Activated naive CD4-positive, alpha-beta T cell treated with anti-CD3 and anti-CD28 coated beads, Interleukin-2, amount 50 U/mL, for 16 hours (primary cell): Measurements from ENCODE around the gene CAMSAP2.
A peak's percentile ranks its signal among the peaks of the same experiment; 100 is the strongest.
"Not testable (repeated sequence)": the region's sequence is repeated elsewhere in the genome, so short reads cannot be mapped to it uniquely, and the experiment has no call there.

ENCODE experiments used
- DNase-seq: peaks from one replicate; pipeline ENCODE4 v3.0.0-alpha.2; 2020

Gene CAMSAP2

GRCh38 chr1:200786788-200787187 is 48.1 kb downstream of the CAMSAP2 start:
- no peak for DNase-seq

DNA sequence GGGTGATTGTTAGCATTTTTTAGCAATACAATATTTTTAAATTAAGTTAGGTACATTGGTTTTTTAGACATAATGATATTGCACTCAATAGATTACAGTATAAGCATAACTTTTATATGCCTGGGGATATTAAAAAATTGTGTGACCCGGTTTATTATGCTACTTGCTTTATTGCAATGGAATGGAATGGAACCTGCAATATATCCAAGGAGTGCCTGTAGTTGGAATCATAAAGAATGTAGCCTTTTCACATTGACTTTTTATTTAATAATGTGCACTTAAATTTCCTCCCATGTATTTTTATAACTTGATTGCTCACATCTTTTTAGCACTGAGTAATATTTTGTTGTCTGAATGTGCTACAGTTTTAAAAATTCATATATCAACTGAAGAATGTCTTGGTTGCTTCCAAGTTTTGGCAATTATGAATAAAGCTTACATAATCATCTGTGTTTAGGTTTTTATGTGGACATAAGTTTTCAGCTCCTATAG is 49.2 kb downstream of the CAMSAP2 start:
- no peak for DNase-seq

- DNase-seq, result not testable (repeated sequence)
Observed at GRCh38 chr1:200791012-200791411, 52.3 kb downstream of the CAMSAP2 start.

DNA sequence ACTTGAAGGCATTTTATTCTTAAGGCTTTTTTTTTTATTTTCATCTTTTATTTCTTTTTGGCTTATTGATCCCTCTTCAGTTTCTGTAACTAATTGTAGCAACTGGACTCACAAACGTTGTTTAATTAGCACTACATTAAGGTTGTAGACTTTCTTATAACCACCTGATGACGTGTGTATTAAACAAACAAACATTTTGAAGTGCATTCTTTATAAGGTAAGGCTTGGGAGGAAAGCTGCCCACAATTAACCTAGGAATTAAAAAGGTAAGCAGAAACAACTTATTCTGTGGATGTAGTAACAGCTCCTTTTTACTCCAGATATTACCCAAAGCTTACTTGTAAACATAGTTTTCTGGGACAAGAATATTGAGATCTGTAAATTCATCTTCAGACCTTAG is 55.0 kb downstream of the CAMSAP2 start:
- DNase-seq, result no peak

DNA sequence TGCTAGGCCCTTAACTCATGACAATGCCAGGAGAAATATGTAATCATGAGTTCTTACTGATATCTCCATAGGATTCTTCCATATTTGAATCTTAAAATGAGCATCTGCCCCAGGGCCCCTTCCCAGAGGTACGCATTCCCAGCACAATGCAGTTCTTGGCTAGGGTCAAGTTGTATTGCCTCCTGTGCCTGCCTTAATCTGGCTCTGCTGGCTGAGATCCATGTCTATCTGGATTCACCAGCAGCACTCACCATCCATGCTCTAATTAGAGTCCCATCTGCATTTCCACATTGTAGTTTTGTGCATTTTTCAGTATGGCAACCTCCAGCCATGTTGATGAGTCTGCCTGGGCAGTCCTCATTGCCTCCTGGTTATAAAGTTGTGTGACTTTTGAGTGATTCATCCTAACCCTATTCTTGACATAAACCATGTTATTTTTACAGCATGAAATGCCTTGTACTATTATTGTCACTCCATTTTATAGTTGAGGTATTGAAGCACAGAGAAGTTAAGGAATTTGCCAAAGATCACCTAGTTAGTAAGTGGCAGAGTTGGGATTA is 55.9 kb downstream of the CAMSAP2 start:
- DNase-seq, result no peak

GRCh38 chr1:200795156-200795555 is 56.5 kb downstream of the CAMSAP2 start:
- no peak for DNase-seq

DNA sequence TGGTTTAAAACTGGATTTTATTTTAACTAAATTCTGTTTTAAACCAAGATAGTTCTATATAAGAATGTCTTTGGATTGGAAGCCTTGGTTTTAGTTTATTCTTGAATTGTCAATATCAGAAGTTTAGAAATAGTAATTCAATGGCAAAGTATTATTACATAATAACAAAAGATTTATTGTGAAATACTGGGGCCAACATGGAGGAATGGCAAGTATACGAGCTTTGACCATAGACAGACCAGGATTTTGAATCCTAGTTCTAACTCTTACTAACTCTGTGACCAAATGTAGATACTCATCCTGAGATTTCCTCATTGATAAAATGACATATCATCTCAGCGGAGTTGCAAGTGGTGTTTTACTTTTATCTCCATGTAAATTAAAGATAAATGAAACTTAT is 63.3 kb downstream of the CAMSAP2 start:
- DNase-seq, result no peak

DNA sequence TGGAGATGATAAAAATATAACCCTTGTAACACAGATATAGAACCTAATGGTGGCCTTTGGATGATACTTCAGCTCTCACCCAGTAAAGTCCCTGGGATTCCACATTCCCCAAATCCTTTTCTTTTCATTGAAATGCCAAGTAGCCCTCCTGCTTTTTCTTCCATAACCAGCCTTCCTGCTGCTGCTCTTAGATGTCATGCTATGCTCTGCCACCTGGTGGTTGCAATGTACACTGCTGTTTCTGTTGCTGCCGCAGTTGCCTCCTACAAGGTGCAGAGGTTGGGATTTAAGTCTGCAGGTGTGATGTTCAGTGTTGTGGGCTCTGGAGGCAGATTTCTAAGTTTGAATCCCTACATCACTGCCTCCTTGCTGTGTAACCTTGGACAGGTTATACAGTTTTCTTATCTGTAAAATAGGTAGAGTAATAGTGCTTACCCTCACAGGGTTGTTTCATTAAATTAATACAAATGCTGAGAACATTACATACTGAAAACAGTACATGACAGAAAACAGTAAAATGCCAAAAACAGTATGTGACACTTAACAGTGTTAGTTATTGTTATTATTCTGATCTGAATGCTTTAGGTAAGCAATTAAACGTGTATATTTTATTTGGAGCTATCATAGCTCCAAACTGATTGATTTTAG is 64.3 kb downstream of the CAMSAP2 start:
- peak; percentile 73 for DNase-seq

- no peak for DNase-seq
Observed at GRCh38 chr1:200805719-200806118, 67.0 kb downstream of the CAMSAP2 start.

DNA sequence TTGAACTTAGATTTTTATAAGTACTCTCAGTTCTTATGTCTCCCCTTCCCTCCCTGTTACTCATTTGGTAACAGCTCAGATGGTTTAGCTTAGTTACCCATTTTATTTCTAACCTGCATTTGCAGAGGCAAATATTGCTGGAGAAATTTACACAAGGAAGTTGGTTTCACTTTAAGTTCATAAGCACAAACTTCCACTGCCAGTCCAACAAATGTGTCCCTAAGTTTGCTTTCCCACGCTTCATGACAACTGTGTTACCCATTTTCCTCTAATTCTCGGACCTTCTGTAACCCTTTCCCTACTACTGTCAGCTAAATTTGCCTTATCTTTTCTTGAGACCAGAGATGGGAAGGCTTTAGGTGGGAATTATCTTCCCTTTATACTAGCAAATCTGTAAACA is 70.2 kb downstream of the CAMSAP2 start:
- DNase-seq, result no peak

DNA sequence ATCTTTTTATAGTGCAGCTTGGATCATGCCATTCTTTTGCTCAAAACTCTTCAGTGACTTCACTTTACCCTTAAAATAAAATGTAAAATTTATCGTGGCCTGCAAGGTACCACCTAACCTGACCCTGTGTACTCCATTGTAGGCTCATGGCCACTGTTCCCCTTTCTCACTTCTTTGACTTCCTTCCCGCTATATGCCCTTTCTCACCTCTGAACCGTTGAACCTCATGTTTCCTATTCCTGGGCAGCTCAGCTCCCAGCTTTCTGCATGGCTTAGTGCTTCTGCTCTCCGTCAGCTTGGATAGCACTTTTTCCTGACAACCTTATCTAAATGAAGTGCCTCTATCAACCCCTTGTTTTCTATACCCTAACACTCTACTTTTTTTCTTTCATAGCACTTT is 73.0 kb downstream of the CAMSAP2 start:
- no peak for DNase-seq

DNA sequence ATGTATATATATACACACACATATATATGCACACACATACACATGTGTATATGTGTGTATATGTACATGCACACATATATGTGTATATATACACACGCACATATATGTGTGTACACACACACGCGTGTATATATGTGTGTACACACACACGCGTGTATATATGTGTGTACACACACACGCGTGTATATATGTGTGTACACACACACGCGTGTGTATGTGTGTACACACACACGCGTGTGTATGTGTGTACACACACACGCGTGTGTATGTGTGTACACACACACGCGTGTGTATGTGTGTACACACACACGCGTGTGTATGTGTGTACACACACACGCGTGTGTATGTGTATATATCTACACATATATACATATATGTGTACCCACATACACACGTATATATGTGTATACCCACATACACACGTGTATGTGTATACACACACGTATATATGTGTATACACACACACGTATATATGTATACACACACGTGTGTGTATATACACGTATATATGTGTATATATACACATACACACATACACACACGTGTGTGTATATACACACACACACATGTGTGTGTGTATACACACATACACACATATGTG is 78.0 kb downstream of the CAMSAP2 start:
- DNase-seq, result not testable (repeated sequence)

DNA sequence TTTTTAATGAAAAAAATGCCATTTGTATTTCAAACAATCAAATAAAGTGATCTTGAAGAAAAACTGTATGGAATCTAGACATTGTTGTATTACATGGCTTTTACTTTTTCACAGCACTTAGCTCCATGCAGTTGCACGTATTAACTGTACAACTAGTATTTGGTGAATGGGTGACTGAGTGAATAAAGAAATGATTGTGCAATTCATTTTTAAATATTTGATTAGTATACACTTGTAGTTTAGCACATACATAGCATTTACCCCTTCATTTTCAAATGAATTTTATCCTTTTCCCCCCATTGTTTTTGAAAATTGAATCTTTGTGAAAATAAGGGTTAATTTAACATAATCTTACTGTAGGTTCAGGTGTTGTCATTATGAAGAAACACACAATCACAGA is 79.6 kb downstream of the CAMSAP2 start:
- DNase-seq, result no peak

- DNase-seq, result no peak
Observed at GRCh38 chr1:200819726-200820125, 81.0 kb downstream of the CAMSAP2 start.

DNA sequence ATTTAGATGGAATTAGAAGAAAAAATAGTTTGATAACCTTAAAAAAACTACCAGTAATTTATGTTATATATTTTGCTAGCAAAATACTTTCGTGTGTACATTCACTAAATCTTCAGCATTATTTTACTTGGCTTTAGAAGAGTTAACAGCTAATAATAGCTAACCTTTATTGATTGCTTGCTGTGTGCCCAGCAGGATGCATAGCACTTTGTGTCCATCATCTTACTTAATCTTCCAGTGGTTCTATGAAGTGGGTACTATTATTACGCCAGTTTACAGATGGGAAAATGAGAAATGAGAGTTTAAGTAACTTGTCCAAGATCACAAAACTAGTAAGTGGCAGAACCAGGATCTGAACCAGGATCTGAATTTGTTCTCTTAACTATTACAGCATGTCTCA is 92.4 kb downstream of the CAMSAP2 start:
- no peak for DNase-seq

DNA sequence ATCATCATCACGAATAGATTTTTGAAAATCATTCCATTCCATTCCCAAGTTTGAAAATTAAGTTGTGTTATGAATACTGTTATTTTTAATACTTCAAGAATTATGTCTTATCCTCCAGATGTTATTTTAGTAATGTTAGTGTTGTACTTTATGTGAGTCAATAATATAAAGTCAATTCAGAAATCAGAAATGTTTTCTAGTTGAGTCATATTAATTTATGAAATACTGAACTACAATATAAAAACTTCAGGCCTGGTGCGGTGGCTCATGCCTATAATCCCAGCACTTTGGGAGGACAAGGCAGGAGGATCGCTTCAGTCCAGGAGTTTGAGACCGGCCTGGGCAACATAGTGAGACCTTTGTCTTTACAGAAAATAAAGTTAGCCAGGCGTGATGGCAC is 95.7 kb downstream of the CAMSAP2 start:
- no peak for DNase-seq

DNA sequence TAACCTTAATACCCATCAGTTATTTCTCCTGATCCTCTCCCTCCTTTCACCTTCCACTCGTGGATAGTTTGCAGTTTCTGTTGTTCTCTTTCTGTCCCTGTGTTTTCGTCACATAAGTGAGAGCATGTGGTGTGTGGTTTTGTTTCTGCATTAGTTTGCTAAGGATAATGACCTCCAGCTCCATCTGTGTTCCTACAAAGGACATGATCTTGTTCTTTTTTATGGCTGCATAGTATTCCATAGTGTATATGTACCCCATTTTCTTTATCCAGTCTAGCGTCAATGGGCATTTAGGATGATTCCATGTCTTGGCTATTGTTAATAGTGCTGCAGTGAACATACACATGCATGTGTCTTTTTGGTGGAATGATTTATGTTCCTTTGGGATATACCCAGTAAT is 97.5 kb downstream of the CAMSAP2 start:
- DNase-seq, result no peak

DNA sequence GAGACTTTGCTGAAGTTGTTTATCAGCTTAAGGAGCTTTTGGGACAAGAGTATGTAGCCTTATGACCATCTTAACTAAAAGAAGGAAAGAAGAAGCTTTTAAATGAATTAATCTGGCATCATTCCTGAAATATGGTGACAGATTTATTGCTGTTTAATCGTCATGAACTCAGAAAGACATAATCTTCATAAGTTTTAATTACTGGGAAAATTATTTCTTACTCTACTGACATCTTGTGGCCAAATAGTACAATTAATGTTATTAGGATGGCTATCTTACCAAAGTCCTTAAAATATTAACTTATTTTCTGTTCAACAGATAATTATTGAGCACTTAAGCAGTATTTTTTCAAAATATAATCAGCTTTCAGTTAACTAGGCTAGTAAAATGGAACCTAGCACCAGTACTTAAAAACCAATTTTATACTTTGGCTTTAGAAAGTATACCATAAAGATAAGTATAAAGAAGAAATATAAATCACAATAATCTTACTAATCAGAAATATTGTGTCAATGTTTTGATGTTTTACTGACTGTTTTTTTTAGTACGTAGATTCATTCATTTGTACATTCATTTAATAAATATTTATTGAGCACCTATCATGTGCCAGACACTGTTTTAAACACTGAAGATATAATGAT is 99.4 kb downstream of the CAMSAP2 start:
- no peak for DNase-seq

- no peak for DNase-seq
Observed at GRCh38 chr1:200838676-200839445, 100.2 kb downstream of the CAMSAP2 start.

DNA sequence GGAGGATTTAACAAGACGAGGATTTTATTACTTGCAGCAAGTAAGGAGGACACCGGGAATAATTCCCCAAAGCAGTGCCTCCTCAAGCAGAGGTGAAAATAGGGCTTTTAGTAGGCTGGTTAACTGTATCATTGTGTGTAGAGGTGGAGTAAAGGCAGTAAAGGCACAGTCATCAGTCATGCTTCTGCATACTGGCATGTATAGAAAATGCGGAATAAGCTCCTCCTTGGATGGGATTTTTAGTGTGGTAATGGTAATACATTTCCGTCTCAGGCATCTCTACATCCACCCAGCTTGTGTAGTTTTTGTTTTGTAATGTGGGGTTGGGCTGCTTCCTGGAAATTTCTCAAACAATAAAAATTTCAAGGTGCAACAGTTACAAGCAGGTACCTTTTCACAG is 106.7 kb downstream of the CAMSAP2 start:
- no peak for DNase-seq

GRCh38 chr1:200846398-200846797 is 107.7 kb downstream of the CAMSAP2 start:
- DNase-seq, result no peak

GRCh38 chr1:200849430-200849829 is 110.7 kb downstream of the CAMSAP2 start:
- DNase-seq, result no peak

DNA sequence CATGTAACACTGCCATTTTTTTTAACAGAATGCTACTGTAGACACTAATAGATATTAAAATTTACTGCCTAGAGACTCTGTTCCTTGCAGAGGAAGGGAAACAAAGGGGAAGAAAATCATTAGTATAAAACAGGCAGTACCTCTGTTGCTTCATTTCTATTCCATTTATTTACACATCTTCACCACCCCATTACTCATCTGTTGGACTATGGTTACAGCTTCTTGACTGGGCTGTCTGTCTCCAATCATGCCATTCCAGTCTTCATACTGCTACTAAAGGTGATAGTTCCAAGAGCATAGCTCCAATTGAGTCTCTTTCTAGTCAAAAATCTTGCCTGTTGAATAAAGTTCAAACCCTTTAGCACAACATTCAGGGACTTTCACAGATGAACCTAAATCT is 111.9 kb downstream of the CAMSAP2 start:
- DNase-seq, result no peak
